GM12878 (cell line): Measurements from ENCODE around the gene CD82. TPM values are rescaled to one million over a fixed set of nuclear protein-coding genes. Genes with fewer than 3 reads are reported as not detected.

ENCODE experiments used
- ATAC-seq: fragments of 200-7000 bp; cut with Tn5 transposase; 3 replicates; pipeline ENCODE4 v1.9.1; 2020; ENCODE audit warnings: mild to moderate bottlenecking, moderate library complexity
- BruUV-seq: library from RNA; stranded (reverse); fragments of 400-500 nt; replicated peaks from 2 replicates; lab custom pipeline; 2021; lab: Mats Ljungman, UMichigan
- CTCF ChIA-PET: fragments of 300-600 bp; sonication (Branson Sonifier 250); formaldehyde crosslinking; extraction: SDS; loops from one replicate; lab custom pipeline; 2021; ENCODE audit warnings: inconsistent platforms; lab: Yijun Ruan, JAX
- POLR2A ChIA-PET: fragments of 350-600 bp; formaldehyde crosslinking; extraction: SDS; loops from one replicate; lab custom pipeline; 2021; ENCODE audit warnings: inconsistent platforms; lab: Charles Lee
- RAD21 ChIA-PET: fragments of 300-600 bp; sonication (Branson Sonifier 250); formaldehyde crosslinking; loops from one replicate; lab custom pipeline; 2023; ENCODE audit warnings: antibody characterized with exemption; ENCODE audit not compliant: unreplicated experiment; lab: Charles Lee
- SMC1A ChIA-PET: fragments of 300-600 bp; sonication (Branson Sonifier 250); formaldehyde crosslinking; loops from one replicate; lab custom pipeline; 2023; ENCODE audit not compliant: unreplicated experiment, uncharacterized antibody; lab: Charles Lee
- DNase-seq: peaks from one replicate; pipeline ENCODE4 v3.0.0-alpha.2; 2011; ENCODE audit warnings: low read depth, low spot score
- FAIRE-seq: peaks from 3 replicates; lab custom pipeline; 2011; peaks lifted over from hg19 to GRCh38; lab: Jason Lieb, UNC
- H2AFZ ChIP-seq: 2 replicates; pipeline ENCODE4 v1.6.0; 2011; ENCODE audit warnings: low read depth, low read length, control low read depth; ENCODE audit not compliant: control insufficient read depth
- H3K27ac ChIP-seq: 2 replicates; pipeline ENCODE4 v1.5.1; 2011; ENCODE audit warnings: control low read depth; ENCODE audit not compliant: control insufficient read depth, insufficient read depth
- H3K27me3 ChIP-seq, 2 experiments: replicated peaks in 1 of 2; 2 replicates each; pipeline versions ENCODE4 v1.6.0 to v1.6.1; 2011; ENCODE audit warnings: low read length in 1 of 2; ENCODE audit not compliant: control insufficient read depth in 2 of 2, insufficient read depth in 2 of 2
- H3K36me3 ChIP-seq, 2 experiments: 2 replicates each; pipeline ENCODE4 v1.5.1; 2011; ENCODE audit warnings: low read length in 1 of 2; ENCODE audit not compliant: control insufficient read depth in 2 of 2, insufficient read depth in 2 of 2
- H3K4me1 ChIP-seq: 2 replicates; pipeline ENCODE4 v1.6.1; 2011; ENCODE audit warnings: mild to moderate bottlenecking, low read length, moderate library complexity, mixed read lengths; ENCODE audit not compliant: control insufficient read depth, insufficient read depth
- H3K4me2 ChIP-seq: 2 replicates; pipeline ENCODE4 v1.6.0; 2011; ENCODE audit warnings: control low read depth; ENCODE audit not compliant: control insufficient read depth, insufficient read depth
- H3K4me3 ChIP-seq: fragments of 200-600 bp; sonication (generic); 2 replicates; pipeline ENCODE4 v1.5.1; 2016
- H3K79me2 ChIP-seq: 2 replicates; pipeline ENCODE4 v1.6.0; 2011; ENCODE audit warnings: low read length; ENCODE audit not compliant: control insufficient read depth, insufficient read depth
- H3K9ac ChIP-seq: 2 replicates; pipeline ENCODE4 v1.8.0; 2011; ENCODE audit warnings: low read length, control low read depth, mixed read lengths; ENCODE audit not compliant: control insufficient read depth, insufficient read depth
- H3K9me3 ChIP-seq: replicated peaks from 3 replicates; pipeline ENCODE4 v1.5.1; 2011; ENCODE audit warnings: mild to moderate bottlenecking, low read length; ENCODE audit not compliant: control insufficient read depth, insufficient read depth
- H4K20me1 ChIP-seq: 2 replicates; pipeline ENCODE4 v1.6.0; 2011; ENCODE audit not compliant: control insufficient read depth, insufficient read depth
- ATF7 ChIP-seq: fragments of 450-650 bp; IDR thresholded peaks from 2 replicates; pipeline ENCODE4 v1.6.1; 2016; ENCODE audit warnings: low read depth, mild to moderate bottlenecking
- BRCA1 ChIP-seq: IDR thresholded peaks from 2 replicates; pipeline ENCODE4 v1.6.1; 2011; ENCODE audit warnings: low read depth, low read length, improper control_type of control experiment
- TAF1 ChIP-seq: IDR thresholded peaks from 2 replicates; pipeline ENCODE4 v1.6.1; 2011; ENCODE audit warnings: mild to moderate bottlenecking, low read depth, low read length, borderline replicate concordance
- WGBS: methylation state at CpG from one replicate; pipeline ENCODE4 v1.1.6; 2016; ENCODE audit warnings: low lambda C conversion rate; ENCODE audit not compliant: insufficient replicate concordance, insufficient coverage; ENCODE audit errors: missing lambda C conversion rate; 5-methylcytosine and 5-hydroxymethylcytosine counted together
- in situ Hi-C: fragments of 300-500 bp; cut with MboI; formaldehyde crosslinking; loops from 9 replicates; pipeline ENCODE4 v1.14.3; 2018; ENCODE audit warnings: mixed read lengths
- intact Hi-C: fragments of 100-400 bp; cut with micrococcal nuclease; formaldehyde crosslinking; loops from one replicate; pipeline ENCODE4 v1.14.2; 2022; ENCODE audit not compliant: unreplicated experiment
- polyA plus RNA-seq, 11 experiments: library from polyadenylated mRNA; depleted of rRNA in 4 of 11; unstranded in 6 of 11; stranded (reverse) in 5 of 11; fragments of >200 nt; fragmentation: Nextera tagmentation in 4 of 11; fragmentation: Illumina TruSeq in 1 of 11; extraction: Ambion mirVana in 4 of 11; extraction: Trizol in 1 of 11; gene quantifications; 1 replicate in 1 of 11; 2 replicates in 10 of 11; pipeline versions ENCODE4 v1.2.1 to v1.2.3, GENCODE V29; 2011 to 2016; ENCODE audit warnings: inconsistent platforms in 2 of 11, missing spikeins in 2 of 11, low read depth in 1 of 11
- total RNA-seq, 4 experiments: library from RNA; depleted of rRNA in 3 of 4; stranded (reverse); fragments of >200 nt in 3 of 4; fragmentation: Illumina TruSeq in 1 of 4; extraction: Trizol in 1 of 4; gene quantifications; 2 replicates each; pipeline versions ENCODE4 v1.2.1 to v1.2.3, GENCODE V29; 2013 to 2021
- TF ChIP-seq, protein P1 (sequence below): IDR thresholded peaks from 2 replicates; pipeline ENCODE4 v1.6.1; 2012; ENCODE audit warnings: low read length, inconsistent platforms
- TF ChIP-seq, protein P2 (sequence below): IDR thresholded peaks from 2 replicates; pipeline ENCODE4 v1.6.1; 2011; ENCODE audit warnings: low read depth, low read length, improper control_type of control experiment, borderline replicate concordance
- TF ChIP-seq, protein P3 (sequence below): fragments of 450-650 bp; formaldehyde crosslinking; IDR thresholded peaks from 2 replicates; pipeline ENCODE4 v1.5.0; 2022; ENCODE audit warnings: mild to moderate bottlenecking, missing genetic modification characterization

CD82 gene
- total and polyA plus RNA-seq, 10 of the 15 experiments (the other 5 are each of a cell fraction or from before 2014, with no cell fraction given): 5.2 to 180 (median 84.7) TPM

DNA sequence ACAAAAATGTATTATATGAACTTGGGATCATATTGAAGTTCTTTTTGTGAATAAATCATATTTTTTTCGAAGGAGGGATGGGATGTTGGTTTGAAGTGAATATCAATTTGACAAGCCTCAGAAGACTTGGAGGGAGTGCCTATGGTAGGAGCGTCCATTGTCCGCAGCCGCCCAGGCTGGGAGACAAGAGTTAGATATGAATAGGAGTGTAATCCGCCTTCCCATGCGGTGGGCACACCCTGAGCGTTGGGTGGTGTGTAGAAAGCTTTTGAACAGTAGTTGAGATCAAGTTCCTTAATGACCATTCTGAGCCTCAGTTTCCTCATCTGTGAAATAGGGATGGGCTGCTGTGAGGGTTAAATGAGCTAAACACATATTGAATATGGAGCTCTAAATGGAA is 7.0 kb downstream of the CD82 start (continued):
- TF ChIP-seq, protein P1, sequence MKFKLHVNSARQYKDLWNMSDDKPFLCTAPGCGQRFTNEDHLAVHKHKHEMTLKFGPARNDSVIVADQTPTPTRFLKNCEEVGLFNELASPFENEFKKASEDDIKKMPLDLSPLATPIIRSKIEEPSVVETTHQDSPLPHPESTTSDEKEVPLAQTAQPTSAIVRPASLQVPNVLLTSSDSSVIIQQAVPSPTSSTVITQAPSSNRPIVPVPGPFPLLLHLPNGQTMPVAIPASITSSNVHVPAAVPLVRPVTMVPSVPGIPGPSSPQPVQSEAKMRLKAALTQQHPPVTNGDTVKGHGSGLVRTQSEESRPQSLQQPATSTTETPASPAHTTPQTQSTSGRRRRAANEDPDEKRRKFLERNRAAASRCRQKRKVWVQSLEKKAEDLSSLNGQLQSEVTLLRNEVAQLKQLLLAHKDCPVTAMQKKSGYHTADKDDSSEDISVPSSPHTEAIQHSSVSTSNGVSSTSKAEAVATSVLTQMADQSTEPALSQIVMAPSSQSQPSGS: no peak
- no peak for TF ChIP-seq TAF1
- TF ChIP-seq ATF7: no peak
- TF ChIP-seq, protein P2, sequence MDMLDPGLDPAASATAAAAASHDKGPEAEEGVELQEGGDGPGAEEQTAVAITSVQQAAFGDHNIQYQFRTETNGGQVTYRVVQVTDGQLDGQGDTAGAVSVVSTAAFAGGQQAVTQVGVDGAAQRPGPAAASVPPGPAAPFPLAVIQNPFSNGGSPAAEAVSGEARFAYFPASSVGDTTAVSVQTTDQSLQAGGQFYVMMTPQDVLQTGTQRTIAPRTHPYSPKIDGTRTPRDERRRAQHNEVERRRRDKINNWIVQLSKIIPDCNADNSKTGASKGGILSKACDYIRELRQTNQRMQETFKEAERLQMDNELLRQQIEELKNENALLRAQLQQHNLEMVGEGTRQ: no peak

GRCh38 chr11:44572884-44573283 is 7.4 kb downstream of the CD82 start:
- Histone ChIP-seq H3K4me1 (peaks cover 70% of the 10 kb centered on the region), H4K20me1 (no peaks in the 10 kb centered on the region), H3K9me3 (no peaks in the 10 kb centered on the region), H3K36me3 (peaks cover 3 to 22% of the 10 kb centered on the region in 2 experiments), H3K9ac (no peak overlapping the region), H3K4me3 (no peak overlapping the region), H2AFZ (no peak overlapping the region), H3K27me3 (no peaks in the 10 kb centered on the region), H3K4me2 (peak overlapping the region; percentile 93), H3K27ac (peak overlapping the region; percentile 88), H3K79me2 (peaks cover 99% of the 10 kb centered on the region)
- TF ChIP-seq, protein P3, sequence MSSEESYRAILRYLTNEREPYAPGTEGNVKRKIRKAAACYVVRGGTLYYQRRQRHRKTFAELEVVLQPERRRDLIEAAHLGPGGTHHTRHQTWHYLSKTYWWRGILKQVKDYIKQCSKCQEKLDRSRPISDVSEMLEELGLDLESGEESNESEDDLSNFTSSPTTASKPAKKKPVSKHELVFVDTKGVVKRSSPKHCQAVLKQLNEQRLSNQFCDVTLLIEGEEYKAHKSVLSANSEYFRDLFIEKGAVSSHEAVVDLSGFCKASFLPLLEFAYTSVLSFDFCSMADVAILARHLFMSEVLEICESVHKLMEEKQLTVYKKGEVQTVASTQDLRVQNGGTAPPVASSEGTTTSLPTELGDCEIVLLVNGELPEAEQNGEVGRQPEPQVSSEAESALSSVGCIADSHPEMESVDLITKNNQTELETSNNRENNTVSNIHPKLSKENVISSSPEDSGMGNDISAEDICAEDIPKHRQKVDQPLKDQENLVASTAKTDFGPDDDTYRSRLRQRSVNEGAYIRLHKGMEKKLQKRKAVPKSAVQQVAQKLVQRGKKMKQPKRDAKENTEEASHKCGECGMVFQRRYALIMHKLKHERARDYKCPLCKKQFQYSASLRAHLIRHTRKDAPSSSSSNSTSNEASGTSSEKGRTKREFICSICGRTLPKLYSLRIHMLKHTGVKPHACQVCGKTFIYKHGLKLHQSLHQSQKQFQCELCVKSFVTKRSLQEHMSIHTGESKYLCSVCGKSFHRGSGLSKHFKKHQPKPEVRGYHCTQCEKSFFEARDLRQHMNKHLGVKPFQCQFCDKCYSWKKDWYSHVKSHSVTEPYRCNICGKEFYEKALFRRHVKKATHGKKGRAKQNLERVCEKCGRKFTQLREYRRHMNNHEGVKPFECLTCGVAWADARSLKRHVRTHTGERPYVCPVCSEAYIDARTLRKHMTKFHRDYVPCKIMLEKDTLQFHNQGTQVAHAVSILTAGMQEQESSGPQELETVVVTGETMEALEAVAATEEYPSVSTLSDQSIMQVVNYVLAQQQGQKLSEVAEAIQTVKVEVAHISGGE (CRISPR knock-in tag): 0 out of 2 replicates have a peak, but pooled peaks have one; percentile 17
- no peak for TF ChIP-seq BRCA1
- CTCF ChIA-PET: interaction anchor here (0.9 to 11.7 kb wide), 6 partner anchors 14 to 55 kb away, joined by 3 to 109 read pairs (median 4); no protein-coding TSS in a partner anchor
- RAD21 ChIA-PET: interaction anchor here (0.7 to 7.3 kb wide), 6 partner anchors 13 to 44 kb away, joined by 3 to 84 read pairs (median 18); no protein-coding TSS in a partner anchor
- intact Hi-C loops (no loop called here), in situ Hi-C loops (no loop called here)
- WGBS: 78% methylated on average over 16 of the region's 16 CpGs
- POLR2A ChIA-PET: interaction anchor here (2.5 to 23.1 kb wide), 3 partner anchors 14 to 39 kb away, joined by 20 to 434 read pairs (median 289); no protein-coding TSS in a partner anchor
- no peak for ATAC-seq
- DNase-seq: no peak
- BruUV-seq: no TSS peak
- SMC1A ChIA-PET: interaction anchor here (1.0 to 8.2 kb wide), 8 partner anchors 10 to 44 kb away, joined by 3 to 114 read pairs (median 10); no protein-coding TSS in a partner anchor
- no peak for FAIRE-seq
